Amygdala (tissue), 56 donors: Measurements from ENCODE around the gene HTR7.
A peak's percentile ranks its signal among the peaks of the same experiment; 100 is the strongest.
"Not testable (repeated sequence)": the region's sequence is repeated elsewhere in the genome, so short reads cannot be mapped to it uniquely, and the experiment has no call there.

Experiments used
- DNase-seq, 56 donors: peaks; one replicate each; lab custom pipeline; 2025; lab: John Stamatoyannopoulos, UW

HTR7 gene

GRCh38 chr10:90857635-90858460, at the start of gene HTR7:
Gene HTR7, minus strand, starts transcription at chr10:90858039. Its CDS starts 368 bp downstream, at chr10:90857671.
- DNase-seq = peak in 35 of 56 donors; percentile 2 to 69 (median 26)

DNA sequence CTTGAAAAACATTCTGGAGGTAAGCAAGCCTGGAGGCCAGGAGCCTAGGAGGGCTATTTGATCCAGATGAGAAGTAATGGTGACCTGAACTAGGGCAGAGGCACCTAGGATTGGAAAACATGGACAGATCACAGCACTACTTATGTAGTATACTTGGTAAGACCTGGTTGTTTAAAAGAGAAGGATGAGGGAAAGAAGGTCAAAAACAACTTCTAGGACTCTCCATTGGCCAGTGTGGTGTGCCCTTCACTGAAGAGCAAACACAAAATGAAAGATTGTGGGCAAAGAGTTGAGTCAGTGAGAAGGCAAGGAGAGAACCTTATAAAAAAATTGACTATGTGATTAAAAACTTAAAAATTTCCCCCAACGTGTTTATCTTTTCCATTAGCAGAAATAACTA, 48.8 kb upstream of the HTR7 start:
- DNase-seq = no peak

DNA sequence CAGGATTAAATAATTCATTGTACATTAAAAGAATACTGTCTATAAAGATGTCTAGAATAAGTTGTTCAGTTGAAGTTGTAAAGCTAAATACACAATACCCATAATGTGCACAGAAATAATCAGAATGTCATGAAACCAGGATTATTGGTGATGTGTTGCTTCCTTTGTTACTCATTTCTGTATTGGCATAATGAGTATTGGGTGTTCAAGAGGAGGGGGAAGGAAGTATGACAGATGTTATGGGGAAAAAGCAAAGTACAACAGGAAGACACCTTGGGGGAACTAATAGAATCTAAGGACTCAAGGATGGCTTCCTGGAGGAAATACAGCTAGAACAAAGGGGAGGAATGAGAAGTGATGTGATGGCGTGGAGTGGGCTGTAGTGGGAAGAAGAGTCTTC, 48.1 kb upstream of the HTR7 start:
- no peak for DNase-seq

DNA sequence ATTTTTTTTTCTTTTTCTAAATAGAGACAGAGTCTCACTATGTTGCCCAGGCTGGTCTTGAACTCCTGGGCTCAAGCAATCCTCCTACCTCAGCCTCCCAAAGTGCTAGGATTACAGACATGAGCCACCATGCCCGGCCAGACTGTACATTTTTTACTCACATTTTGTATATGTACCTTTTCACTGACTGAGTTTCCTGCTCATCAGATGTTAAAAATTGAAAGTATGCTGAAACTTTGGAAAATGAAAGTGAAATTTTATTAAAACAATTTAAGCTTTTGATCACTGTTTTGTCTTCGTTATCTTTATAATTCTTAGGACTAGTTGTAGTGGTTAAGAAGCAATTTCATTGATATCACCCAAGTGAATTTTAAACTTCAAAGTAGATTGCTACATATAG, 39.1 kb upstream of the HTR7 start:
- DNase-seq = not testable (repeated sequence)

GRCh38 chr10:90893190-90893589, 35.4 kb upstream of the HTR7 start:
- no peak for DNase-seq

DNA sequence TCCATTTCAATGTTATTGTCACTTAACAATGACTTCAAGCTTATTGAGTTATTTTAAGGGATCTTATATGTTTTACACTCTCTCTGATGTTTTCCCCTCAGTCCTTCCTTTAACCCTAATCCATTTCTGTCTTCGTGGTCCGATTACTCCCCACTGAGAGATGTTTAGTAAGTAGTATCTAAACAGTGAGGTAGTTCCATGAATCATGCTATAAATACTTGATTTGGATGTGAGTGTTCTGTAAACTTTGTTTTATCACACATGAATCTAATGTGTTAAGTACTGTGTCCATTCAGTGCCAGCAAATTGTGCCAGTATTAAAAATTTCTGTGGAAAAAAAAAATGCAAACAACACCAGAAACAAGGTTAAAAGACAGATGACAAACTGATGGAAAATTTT, 32.5 kb upstream of the HTR7 start:
- DNase-seq = no peak

GRCh38 chr10:90889636-90890035, 31.8 kb upstream of the HTR7 start:
- no peak for DNase-seq

DNA sequence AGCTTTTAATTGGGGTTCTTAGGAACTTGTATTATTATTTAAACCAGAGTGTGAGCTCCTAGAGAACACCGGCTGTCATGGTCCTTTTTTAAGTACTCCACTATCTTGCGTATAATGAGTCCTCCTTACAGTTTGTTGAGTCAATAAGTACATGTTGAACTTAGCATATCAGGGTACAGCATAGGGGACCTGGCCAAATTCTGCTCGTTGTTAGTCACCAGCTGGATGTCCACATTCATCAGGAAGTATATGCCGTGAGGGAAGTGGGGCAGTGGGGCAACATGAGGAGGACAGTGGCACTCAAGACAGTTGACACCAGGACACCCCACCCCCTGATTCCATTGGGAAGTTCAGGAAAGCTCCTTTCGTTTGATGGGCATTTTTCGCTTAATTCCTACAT, 30.5 kb upstream of the HTR7 start:
- DNase-seq = no peak

DNA sequence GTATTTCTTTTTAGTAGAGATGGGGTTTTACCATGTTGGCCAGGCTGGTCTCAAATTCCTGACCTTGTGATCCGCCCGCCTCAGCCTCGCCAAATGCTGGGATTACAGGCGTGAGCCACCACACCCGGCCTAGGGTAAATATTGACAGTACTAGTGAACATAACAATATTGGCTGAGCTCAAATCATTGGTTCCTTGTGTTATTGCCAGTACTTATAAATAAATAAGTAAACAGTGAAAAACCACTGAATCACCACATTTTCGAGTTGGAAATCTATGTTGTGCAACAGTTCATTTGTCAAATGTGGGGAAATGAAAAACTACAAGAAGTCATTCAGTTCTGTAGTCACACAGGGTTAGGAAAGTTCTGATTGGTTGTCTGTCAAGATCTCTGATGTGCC, 29.7 kb upstream of the HTR7 start:
- DNase-seq = no peak

- DNase-seq = no peak
Observed at GRCh38 chr10:90885176-90885575, 27.3 kb upstream of the HTR7 start.

DNA sequence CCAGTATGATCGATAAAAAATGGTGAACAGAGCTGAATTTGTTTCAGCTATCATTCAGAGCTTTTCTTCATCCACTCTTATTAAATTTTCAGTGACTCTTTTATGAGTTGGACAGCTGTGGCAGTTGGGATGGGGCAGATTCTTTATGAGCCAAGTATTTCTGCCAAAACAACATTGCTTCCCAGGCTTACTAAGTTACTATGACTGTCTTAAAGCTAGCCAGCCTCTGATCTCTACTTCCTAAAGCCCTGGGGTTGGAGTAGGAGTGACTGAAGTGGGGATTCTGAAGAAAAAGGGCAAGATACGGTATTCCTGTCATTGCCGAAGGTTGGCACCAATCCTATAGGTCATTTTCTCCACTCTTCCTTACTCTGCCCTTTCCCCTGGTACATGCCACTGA, 26.6 kb upstream of the HTR7 start:
- no peak for DNase-seq

DNA sequence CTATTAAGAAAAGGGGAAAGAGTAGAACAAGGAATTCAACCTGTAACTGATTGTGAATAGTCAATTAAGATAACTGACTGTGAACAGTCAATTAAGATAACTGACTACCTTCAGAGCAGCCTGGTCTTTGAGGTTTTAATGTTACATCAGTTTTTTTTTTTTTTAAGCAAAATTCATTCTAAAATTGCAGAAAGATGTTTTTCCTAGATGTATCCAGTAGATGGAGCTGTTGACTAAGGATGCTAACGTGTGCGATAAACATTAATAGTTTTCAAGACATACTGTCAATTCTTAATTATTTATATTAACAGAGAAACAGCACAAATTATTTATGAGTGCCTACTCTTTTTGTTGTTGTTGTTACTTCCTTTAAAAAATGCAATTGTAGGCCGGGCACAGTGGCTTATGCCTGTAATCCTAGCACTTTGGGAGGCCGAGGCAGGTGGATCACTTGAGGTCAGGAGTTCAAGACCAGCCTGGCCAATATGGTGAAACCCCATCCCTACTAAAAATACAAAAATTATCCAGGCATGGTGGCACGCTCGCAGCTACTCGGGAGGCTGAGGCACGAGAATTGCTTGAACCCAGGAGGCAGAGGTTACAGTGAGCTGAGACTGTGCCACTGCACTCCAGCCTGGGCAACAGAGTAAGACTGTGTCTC, 22.4 kb upstream of the HTR7 start:
- DNase-seq = not testable (repeated sequence)

DNA sequence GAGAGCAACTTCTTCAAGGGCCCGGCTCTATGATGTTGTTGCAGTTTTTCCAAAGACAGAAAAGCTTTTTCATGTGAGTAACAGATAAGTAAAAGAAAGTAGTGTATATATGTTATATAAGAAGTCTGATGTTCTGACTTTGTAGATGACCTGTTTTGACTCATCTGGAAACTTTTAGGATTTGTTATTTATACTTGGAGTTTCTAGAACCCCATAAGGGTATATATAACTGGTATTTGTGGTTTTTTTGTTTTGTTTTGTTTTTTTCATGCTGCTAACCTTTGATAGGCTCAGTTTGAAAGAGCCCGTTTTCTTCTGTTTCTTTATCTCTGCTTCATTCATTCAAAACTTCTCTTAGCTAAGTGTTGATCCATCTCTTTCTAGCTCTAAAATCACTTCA, 21.2 kb upstream of the HTR7 start:
- DNase-seq = no peak

GRCh38 chr10:90872648-90873020, 14.8 kb upstream of the HTR7 start:
- DNase-seq = no peak

DNA sequence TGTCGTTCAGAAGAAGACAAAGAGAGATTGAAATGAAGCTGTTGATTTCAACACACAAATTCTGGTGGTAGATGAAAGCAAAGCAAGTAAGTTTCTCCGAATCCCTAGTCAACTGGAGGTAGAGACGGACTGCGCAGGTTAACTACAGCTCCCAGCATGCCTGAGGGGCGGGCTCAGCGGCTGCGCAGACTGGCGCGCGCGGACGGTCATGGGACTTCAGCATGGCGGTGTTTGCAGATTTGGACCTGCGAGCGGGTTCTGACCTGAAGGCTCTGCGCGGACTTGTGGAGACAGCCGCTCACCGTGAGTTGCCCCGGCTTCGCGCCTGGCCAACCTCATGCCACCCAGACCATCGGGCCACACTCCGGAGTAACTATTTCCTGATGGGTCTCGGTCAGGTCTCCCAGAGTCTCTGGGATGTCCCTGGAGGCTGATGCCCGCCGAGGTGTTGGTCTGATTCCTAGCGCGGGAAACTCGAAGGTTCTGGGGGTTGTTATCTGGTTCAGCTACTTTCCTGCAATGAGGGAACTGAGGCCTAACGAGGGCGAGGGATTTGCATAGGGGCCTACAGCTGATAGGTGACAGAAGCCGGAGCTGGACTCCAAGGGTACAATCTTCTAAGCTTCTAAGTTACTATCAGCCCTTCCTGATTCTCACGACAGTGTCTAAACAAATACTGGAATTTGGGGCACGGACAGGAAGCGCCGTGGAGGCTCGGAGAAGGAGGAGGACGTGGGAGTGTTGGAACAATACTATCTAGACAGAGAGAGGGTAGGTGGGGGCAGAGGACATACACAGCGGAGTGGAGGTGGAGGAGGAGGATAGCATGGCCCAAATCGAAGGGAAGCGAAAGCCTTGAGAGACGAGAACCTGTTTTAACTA, 14.2 kb upstream of the HTR7 start, which contains the start of gene RPP30:
Gene RPP30, plus strand, starts transcription at position 209 of the 882 bp plus-strand sequence. Its CDS starts 13 bp downstream, at position 222.
- peak; percentile 36 to 92 (median 78) for DNase-seq

DNA sequence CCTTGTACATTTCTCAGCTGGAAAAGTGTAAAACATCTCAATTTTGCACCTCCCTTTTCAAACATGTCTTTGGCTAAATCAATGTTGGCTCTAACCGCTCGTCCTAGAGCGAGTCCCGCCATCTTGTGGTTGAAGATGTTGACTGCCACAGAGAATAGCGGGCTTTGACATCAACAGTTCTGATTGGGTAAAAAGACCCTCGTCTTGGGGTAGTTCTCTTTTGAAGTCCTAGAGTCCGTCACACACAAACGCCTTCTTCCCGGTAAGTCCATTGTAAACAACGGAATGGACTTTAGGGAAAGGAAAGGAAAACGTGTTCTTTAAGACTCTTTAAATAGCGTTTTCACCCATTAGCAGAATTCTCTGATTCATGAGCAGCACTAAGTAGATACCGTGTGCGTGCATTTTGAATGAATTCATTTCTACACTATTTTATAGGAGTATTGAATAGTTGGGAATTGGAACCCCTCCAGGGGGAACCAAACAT, 13.5 kb upstream of the HTR7 start:
- DNase-seq = peak in 43 of 56 donors; percentile 1 to 68 (median 27)

DNA sequence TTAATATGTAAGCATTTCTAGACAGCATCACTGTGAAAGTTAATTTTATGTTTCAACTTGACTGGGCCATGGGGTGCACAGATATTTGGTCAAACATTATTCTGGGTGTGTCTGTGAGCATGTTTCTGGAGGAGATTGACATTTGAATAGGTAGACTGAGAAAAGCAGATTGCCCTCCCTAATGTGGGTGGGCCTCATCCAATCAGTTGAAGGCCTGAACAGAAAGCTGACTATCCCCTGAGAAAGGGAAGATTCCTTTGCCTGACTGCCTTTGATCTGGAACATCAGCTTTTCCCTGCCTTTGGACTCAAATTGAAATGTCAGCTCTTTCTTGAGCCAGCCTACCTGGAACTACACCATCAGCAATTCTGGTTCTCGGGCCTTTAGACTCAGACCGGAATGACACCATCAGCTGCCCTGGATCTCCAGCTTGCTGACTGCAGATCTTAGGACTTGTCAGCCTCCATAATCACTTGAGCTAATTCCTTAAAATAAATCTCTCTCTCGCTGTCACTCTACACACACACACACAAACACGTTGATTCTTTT, 8.3 kb upstream of the HTR7 start:
- DNase-seq = no peak

- no peak for DNase-seq
Observed at GRCh38 chr10:90865401-90865800, 7.6 kb upstream of the HTR7 start.

DNA sequence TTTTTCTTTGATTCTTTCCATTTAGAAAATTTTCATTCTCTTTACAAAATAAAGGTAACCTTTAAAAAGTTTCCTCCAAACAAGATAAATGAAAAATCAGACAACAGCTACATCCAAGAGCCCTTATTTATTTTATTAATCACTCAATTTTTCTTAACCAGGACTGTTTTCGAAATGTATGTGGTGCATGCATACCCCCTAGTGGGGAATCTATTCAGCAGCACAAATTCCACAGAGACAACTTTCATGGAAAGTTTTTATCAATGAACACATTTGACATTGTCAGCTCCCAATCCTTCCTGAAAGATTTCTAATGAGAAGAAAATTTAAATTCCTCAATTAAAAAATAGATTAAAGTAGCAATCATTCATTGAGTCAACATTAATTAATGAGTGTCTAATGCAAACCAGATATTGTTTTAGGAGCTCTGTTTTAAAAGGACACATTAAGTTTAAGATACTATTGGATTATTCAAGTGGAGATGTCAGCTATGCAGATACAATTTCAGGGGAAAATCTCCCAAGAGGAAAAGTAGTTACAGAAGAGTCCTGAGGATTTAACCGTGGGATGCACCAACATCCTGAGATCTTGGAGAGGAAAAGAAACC, 5.2 kb upstream of the HTR7 start:
- no peak for DNase-seq

DNA sequence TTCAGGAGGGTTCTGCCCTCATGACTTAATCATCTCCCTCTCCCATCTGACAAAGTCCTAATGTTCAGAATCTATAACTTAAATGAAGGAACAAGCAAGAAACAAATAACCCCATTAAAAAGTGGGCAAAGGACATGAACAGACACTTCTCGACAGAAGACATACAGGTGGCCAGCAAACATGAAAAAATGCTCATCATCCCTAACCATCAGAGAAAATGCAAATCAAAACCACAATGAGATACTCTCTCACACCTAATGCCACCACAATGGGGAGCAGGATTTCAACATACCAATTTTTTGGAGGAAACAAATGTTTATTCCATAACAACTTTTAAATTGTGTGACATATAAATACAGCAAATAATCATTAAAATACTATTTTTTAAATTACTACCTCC, 3.0 kb upstream of the HTR7 start:
- no peak for DNase-seq
